Upper lobe of right lung (tissue), 1 donor: ENCODE data around the gene RAP1GAP2. TPM values are rescaled to one million over a fixed set of nuclear protein-coding genes. Genes with fewer than 3 reads are reported as not detected.
A peak's percentile ranks its signal among the peaks of the same experiment; 100 is the strongest.

ENCODE experiments used
- ATAC-seq: fragments of 200-7000 bp; cut with Tn5 transposase; one replicate; pipeline ENCODE4 v1.9.1; 2020; ENCODE audit warnings: mild to moderate bottlenecking, moderate library complexity
- DNase-seq: peaks from one replicate; pipeline ENCODE4 v3.0.0-alpha.2; 2020
- H3K27ac ChIP-seq: fragments of 200-600 bp; one replicate; pipeline ENCODE4 v1.8.0; 2022
- H3K27me3 ChIP-seq: fragments of 200-600 bp; one replicate; pipeline ENCODE4 v1.8.0; 2022; ENCODE audit warnings: mild to moderate bottlenecking
- H3K36me3 ChIP-seq: fragments of 200-600 bp; one replicate; pipeline ENCODE4 v1.8.0; 2022
- H3K4me1 ChIP-seq: fragments of 200-600 bp; one replicate; pipeline ENCODE4 v1.8.0; 2022
- H3K4me3 ChIP-seq: fragments of 200-600 bp; one replicate; pipeline ENCODE4 v1.8.0; 2022; ENCODE audit warnings: mild to moderate bottlenecking
- H3K9me3 ChIP-seq: fragments of 200-600 bp; one replicate; pipeline ENCODE4 v1.8.0; 2022
- CTCF ChIP-seq: fragments of 200-600 bp; IDR thresholded peaks from one replicate; pipeline ENCODE4 v1.8.0; 2022; ENCODE audit warnings: antibody characterized with exemption
- intact Hi-C: fragments of 100-400 bp; cut with DNase I; formaldehyde crosslinking; loops from one replicate; pipeline ENCODE4 v1.11.0; 2022
- total RNA-seq: library from RNA; stranded (reverse); fragmentation: NEBNext Ultra II Directional; extraction: Animal tissue kit (Norgen Biotek cat#: 25700); gene quantifications from one replicate; pipeline ENCODE4 v1.2.1, GENCODE V29; 2021
- donor health status: DM: no; HTN: yes; CAD: no; lungs with severe emphysema.

RAP1GAP2 gene
- total RNA-seq, 1 donor from 2014 or later = 16.1 TPM

GRCh38 chr17:2905269-2905668, 109.0 kb downstream of the RAP1GAP2 start:
- Histone ChIP-seq H3K27ac (no peak overlapping the region), H3K4me3 (no peak overlapping the region), H3K4me1 (no peaks in the 10 kb centered on the region), H3K27me3 (no peaks in the 10 kb centered on the region), H3K9me3 (no peaks in the 10 kb centered on the region), H3K36me3 (no peaks in the 10 kb centered on the region)
- ATAC-seq (peak; percentile 12), DNase-seq (no peak)
- TF ChIP-seq CTCF = no peak
- intact Hi-C loops = no loop called here

DNA sequence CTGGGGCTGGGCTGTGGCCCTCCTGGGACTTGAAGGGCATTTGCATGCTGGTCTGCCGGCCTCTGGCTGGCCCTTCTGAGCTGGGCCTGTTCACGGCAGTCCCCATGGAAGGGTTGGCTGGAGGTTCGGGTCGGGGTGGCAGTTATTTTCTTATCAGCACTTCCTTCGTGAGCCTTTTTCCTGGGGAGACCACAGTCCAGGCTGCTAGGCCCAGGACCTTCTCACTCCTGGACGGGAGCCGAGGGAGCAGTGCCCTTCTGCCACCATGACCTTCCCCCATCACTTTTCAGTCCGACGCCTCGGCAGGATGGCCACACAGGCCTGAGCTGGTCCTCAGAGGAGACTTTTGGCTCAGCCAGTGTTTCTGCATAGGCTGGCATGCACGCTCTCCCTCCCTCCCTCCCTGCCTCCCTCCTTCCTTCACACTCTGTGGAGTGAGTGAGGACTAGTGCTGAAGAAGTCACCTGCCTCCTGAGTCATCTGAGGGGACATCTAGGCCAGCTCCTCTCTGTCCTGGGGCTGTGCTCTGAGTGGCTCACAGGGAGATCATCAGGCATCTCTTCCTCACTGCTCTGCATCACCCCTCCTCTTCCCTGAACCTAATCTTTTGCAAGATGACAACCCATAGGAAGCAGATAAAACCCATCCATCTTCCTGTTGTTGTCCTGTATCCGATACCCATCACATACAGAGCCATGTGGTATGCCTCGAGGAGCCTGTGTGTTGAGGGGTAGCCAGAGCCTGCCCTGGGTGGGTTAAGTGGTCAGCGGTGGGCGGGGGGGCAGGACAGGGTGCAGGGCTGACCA, 109.7 kb downstream of the RAP1GAP2 start:
- H3K27ac ChIP-seq = no peak overlapping the region
- DNase-seq = no peak

GRCh38 chr17:2906901-2907300, 110.7 kb downstream of the RAP1GAP2 start:
- no peak for TF ChIP-seq CTCF
- no peak for DNase-seq
- ATAC-seq = no peak
- Histone ChIP-seq H3K9me3 (no peaks in the 10 kb centered on the region), H3K4me3 (no peak overlapping the region), H3K36me3 (no peaks in the 10 kb centered on the region), H3K27me3 (no peaks in the 10 kb centered on the region), H3K4me1 (no peaks in the 10 kb centered on the region), H3K27ac (no peak overlapping the region)
- intact Hi-C loops = no loop called here

More for the DNA sequence above, 109.7 kb downstream of the RAP1GAP2 start:
- Histone ChIP-seq H3K36me3 (no peaks in the 10 kb centered on the region), H3K9me3 (no peaks in the 10 kb centered on the region), H3K4me1 (no peaks in the 10 kb centered on the region), H3K27me3 (no peaks in the 10 kb centered on the region), H3K4me3 (no peak overlapping the region)
- ATAC-seq = no peak
- intact Hi-C loops = no loop called here
- no peak for TF ChIP-seq CTCF

GRCh38 chr17:2909175-2909845, 113.1 kb downstream of the RAP1GAP2 start:
- no peaks in the 10 kb centered on the region for H3K4me1 ChIP-seq
- H3K27me3 ChIP-seq = no peaks in the 10 kb centered on the region
- H3K36me3 ChIP-seq = no peaks in the 10 kb centered on the region
- no peaks in the 10 kb centered on the region for H3K9me3 ChIP-seq
- ATAC-seq = no peak
- no peak overlapping the region for H3K27ac ChIP-seq
- no peak overlapping the region for H3K4me3 ChIP-seq
- no peak for DNase-seq
- intact Hi-C loops = no loop called here
- no peak for TF ChIP-seq CTCF

- intact Hi-C loops = no loop called here
- TF ChIP-seq CTCF = no peak
- Histone ChIP-seq H3K27me3 (no peaks in the 10 kb centered on the region), H3K27ac (no peak overlapping the region), H3K9me3 (no peaks in the 10 kb centered on the region), H3K4me3 (no peak overlapping the region), H3K36me3 (no peaks in the 10 kb centered on the region), H3K4me1 (no peaks in the 10 kb centered on the region)
- ATAC-seq (no peak), DNase-seq (no peak)
These were observed 113.6 kb downstream of the RAP1GAP2 start for GRCh38 chr17:2909846-2910234.
